Stimulated activated CD4-positive, alpha-beta T cell treated with anti-CD3 and anti-CD28 coated beads, Interleukin-12 subunit alpha, Interleukin-12 subunit beta, amount 100 ng/mL, for 48 hours (primary cell): ENCODE measurements around the gene ZMYND19.
A peak's percentile ranks its signal among the peaks of the same experiment; 100 is the strongest.
"Not testable (repeated sequence)": the region's sequence is repeated elsewhere in the genome, so short reads cannot be mapped to it uniquely, and the experiment has no call there.

ENCODE experiments used
- DNase-seq, 3 donors: peaks; one replicate each; pipeline ENCODE4 v3.0.0-alpha.2; 2020; ENCODE audit warnings: low read depth in 2 of 3, low spot score in 1 of 3

The ZMYND19 gene

DNA sequence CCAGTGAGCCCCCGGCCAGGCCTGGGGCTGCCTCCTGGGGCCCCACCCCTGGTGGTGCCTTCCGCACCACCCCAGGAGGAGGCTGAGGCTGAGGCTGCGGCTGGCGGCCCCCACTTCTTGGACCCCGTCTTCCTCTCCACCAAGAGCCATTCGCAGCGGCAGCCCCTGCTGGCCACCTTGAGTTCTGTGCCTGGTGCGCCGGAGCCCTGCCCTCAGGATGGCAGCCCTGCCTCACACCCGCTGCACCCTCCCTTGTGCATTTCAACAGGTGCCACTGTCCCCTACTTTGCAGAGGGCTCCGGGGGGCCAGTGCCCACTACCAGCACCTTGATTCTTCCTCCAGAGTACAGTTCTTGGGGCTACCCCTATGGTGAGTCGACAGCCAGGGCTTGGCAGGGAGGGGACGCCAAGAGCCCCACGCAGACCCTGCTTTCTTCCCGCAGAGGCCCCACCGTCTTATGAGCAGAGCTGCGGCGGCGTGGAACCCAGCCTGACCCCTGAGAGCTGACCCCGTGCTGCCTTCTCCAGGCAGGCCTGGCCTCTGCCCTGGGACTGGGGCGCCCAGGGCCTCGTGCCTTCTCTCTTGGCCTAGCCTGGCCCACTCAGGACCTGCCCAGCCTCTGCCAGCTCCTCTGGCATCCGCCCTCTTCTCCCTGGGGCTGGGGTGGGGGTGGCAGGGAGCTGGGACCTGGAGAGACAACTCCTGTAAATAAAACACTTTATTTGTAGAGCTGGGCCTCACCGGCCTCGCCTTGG, 24.5 kb upstream of the ZMYND19 start:
- DNase-seq: no peak

- DNase-seq: no peak
Observed at GRCh38 chr9:137613738-137614523, 23.6 kb upstream of the ZMYND19 start.

GRCh38 chr9:137613259-137613658, 22.9 kb upstream of the ZMYND19 start:
- no peak for DNase-seq

- DNase-seq: no peak
Observed at GRCh38 chr9:137612741-137613142, 22.4 kb upstream of the ZMYND19 start.

- DNase-seq: no peak
Observed at GRCh38 chr9:137611623-137612609, 21.6 kb upstream of the ZMYND19 start.

DNA sequence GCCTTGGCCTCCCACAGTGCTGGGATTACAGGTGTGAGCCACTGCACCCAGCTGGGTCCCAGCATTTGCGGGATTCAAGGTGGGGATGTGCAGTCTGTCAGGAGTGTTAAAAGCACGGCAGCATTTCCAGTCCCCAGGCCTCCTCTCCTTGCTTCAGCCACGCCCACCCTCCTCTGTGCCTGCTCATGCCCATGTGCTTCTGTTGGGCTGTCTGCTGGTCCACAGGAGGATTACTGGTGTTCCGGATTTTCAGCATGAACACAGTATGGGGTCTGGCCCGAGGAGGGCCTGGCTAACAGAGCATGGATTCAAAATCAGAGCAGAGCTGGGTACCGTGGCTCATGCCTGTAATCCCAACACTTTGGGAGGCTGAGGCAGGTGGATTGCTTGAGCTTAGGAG, 20.6 kb upstream of the ZMYND19 start:
- no peak for DNase-seq

- DNase-seq: no peak
Observed at GRCh38 chr9:137607141-137607857, 17.0 kb upstream of the ZMYND19 start.

- no peak for DNase-seq
Observed at GRCh38 chr9:137606734-137607138, 16.4 kb upstream of the ZMYND19 start.

GRCh38 chr9:137606005-137606621, 15.8 kb upstream of the ZMYND19 start:
- DNase-seq: no peak

DNA sequence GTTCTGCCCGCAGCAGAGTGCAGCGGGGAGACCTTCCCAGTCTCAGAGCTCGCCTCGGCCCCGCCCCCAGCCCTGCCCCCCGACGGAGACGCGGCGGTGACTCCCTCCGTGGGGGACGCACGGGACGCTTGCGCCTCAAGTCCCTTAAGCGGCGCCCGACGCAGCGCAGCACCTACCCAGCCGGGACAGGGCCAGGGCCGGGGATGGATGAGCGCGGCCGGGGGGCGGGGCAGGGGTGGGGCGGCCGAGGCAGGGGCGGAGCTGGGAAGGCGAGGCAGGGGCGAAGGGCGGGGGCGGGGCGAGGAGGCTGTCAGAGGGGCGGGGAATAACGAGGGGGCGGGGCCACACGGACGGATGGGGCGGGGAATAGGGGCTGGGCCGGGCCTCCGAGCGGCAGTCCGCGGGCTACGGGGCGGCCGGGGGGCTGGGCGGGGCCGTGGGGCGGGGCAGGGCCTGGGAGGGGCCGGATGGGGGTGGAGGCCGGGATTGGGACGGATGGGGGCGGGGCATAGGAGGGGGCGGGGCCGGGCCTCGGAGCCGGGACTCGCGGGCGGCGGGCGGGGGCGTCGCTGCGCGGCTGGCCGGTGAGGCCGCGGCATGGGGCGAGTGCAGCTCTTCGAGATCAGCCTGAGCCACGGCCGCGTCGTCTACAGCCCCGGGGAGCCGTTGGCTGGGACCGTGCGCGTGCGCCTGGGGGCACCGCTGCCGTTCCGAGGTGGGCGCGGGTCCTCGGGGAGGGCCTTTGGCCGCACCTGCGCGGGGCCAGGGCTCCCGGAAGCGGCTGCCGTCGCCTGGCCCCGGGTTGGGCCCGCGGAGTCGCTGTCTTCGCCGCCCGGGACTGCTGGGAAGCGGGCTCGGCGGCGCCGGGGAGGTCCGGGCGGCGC, 15.1 kb upstream of the ZMYND19 start, which contains the start of gene ARRDC1:
Gene ARRDC1 (plus strand): TSS at position 566 of the 884 bp plus-strand sequence. CDS start 32 bp downstream, at position 598.
- peak; percentile 86 to 87 (median 86) for DNase-seq

DNA sequence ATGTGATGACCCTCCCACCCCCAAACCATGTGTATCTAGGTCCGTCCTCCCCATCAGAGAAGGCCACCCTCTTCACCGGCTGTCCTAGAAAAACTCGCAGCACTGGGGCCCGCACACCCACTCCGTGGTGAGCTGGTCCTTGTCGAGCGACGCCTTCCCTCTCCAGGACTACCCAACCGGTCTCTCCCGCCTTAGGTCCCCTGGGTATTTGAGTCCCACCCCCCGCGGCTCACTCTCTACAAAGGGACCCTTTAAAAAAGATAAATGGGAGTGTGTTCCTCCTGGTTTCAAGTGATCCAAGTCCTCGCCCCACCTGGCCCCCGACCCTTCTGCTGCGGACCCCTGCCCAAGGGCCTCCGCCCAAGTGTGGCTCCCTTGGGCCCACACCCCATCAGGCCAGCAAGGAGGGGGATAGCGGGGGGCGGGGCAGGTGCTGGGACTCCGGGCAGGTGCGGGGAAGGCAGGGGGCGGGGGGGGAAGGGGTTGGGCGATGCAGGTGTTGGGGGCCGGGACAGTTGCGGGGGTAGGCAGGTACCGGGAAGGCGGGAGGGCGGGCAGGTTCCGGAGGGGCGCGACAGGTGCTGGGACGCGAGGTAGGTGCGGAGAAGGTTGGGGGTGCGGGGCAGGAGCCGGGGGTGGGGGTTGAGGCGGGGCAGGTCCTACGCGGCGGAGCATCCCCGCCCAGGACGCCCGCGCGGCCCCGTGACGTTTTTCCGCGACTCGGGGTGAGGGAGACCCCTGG, 14.2 kb upstream of the ZMYND19 start:
- no peak for DNase-seq

GRCh38 chr9:137603879-137604278, 13.6 kb upstream of the ZMYND19 start:
- no peak for DNase-seq

DNA sequence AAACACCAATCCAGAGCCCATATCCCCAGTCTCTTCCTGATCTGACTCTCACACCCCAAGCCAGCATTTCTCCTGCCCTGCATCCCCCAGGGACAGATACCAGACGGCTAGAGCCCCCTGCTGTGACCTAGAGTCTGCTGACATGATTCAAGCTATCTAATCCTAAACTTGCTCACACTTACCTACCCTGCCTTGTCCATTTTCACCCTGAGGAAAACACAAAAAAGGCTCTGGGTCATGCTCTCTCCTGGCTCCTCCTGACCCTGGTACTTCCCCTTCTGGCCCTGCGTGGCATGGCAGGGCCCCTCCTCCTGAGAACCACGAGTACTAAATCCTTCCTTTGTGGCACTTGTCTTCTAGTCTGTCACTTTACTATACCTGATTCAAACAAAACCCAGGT, 12.3 kb upstream of the ZMYND19 start:
- no peak for DNase-seq

DNA sequence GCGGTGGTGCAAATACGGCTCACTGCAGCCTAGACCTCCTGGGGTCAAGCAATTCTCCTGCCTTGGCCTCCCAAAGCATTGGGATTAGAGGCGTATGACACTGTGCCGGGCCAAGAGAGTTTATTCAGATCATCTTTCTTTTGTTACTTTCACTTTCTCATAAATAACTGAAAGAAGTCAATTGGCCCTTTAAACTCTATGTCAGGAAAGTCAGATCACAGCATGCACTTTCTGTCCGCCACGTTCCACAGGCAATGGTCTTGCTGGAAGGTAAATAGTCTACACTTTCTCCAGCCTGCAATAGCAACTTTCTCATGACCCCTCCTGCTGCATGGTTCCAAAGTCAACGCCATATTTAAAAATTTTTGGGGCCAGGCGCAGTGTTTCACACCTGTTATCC, 8.6 kb upstream of the ZMYND19 start:
- no peak for DNase-seq

- DNase-seq: not testable (repeated sequence)
Observed at GRCh38 chr9:137596577-137596976, 6.3 kb upstream of the ZMYND19 start.

- DNase-seq: no peak
Observed at GRCh38 chr9:137593176-137593575, 2.9 kb upstream of the ZMYND19 start.

- no peak for DNase-seq
Observed at GRCh38 chr9:137592767-137593166, 2.5 kb upstream of the ZMYND19 start.

- DNase-seq: no peak
Observed at GRCh38 chr9:137590123-137590468, 216 bp downstream of the ZMYND19 start.
